ENCODE results near the gene CYBA. TPM values are rescaled to one million over a fixed set of nuclear protein-coding genes. Genes with fewer than 3 reads are reported as not detected.
A peak's percentile ranks its signal among the peaks of the same experiment; 100 is the strongest.

CYBA gene
- total RNA-seq, 4 donors from 2014 or later: 258 to 306 (median 291) TPM

DNA sequence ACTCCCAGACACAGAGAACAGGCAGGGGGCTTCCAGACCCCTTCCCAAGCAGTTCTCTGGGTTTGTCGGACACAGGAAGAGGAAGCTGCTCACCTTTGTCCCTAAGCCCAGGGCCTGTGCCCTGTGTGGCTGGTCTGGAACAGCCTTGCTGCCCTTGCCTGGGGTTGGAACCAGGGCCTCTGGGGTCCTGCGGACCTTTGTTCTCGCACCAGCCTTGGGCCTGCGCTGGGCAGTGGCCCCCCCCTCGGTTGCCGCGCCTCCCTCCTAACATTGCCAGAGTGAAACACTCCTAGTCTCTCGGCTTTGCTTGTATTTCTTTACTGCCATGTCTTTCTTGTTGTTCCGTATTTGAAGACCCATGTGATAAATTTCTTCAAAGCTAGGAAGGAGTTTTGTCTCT is 21.0 kb downstream of the CYBA start:
- in situ Hi-C loops (cut with MboI; ENCODE audit: low pct_ligation_motif_present in 1 of 4, low pct_unique_long_range_greater_than_20kb in 1 of 4, low sequenced_read_pairs in 3 of 4): no loop called here
- WGBS, 2 donors (ENCODE audit: low coverage in 1 of 2): 84% methylated on average over 9 of the region's 9 CpGs; no CpG with 5 or more reads in 1 of the 2 donors
- H3K4me1 ChIP-seq: peaks cover 4 to 13% (median 13%) of the 10 kb centered on the region in 4 donors
- TF ChIP-seq POLR2A (IDR thresholded peaks at IDR 0.05) (no peak), POLR2AphosphoS5 (IDR thresholded peaks at IDR 0.05) (no peak), EP300 (IDR thresholded peaks at IDR 0.05; ENCODE audit: low read depth) (no peak)
- TF ChIP-seq, protein P1, sequence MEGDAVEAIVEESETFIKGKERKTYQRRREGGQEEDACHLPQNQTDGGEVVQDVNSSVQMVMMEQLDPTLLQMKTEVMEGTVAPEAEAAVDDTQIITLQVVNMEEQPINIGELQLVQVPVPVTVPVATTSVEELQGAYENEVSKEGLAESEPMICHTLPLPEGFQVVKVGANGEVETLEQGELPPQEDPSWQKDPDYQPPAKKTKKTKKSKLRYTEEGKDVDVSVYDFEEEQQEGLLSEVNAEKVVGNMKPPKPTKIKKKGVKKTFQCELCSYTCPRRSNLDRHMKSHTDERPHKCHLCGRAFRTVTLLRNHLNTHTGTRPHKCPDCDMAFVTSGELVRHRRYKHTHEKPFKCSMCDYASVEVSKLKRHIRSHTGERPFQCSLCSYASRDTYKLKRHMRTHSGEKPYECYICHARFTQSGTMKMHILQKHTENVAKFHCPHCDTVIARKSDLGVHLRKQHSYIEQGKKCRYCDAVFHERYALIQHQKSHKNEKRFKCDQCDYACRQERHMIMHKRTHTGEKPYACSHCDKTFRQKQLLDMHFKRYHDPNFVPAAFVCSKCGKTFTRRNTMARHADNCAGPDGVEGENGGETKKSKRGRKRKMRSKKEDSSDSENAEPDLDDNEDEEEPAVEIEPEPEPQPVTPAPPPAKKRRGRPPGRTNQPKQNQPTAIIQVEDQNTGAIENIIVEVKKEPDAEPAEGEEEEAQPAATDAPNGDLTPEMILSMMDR (IDR thresholded peaks at IDR 0.05): no peak
- peaks cover 8% of the 10 kb centered on the region for H3K27me3 ChIP-seq
- H3K9me3 ChIP-seq: no peaks in the 10 kb centered on the region
- no peak for DNase-seq
- no peak overlapping the region for H3K4me3 ChIP-seq
- peaks cover 0 to 23% (median 7%) of the 10 kb centered on the region in 4 donors for H3K36me3 ChIP-seq
- H3K27ac ChIP-seq: no peak overlapping the region
- intact Hi-C loops (cut with DNase I; ENCODE audit: low total_unique reads): no loop called here

DNA sequence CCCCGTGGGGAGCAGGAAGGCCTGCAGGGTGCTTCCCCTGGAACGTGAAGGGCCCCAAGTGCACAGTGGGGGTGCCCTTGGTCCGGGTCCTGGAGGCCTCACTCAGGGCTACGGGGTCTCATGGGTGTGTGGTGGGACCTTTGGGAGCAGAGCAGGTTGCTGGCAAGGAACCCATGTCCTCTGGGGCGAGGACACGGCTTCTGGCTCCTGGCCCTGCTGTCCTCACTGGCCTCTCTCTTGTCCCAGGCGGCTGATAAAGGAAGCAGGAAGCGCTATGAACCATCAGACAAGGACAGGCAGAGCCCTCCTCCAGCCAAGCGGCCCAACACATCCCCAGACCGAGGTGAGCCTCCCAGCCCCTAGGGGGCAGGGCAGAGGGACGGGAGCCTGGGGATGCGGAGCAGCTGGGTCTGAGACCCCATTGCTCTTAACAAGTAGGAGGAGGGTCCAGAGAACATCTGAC is 22.3 kb downstream of the CYBA start:
- Histone ChIP-seq H3K4me3 (no peak overlapping the region), H3K36me3 (peaks cover 0 to 31% (median 13%) of the 10 kb centered on the region in 4 donors), H3K4me1 (peaks cover 0 to under 1% (median under 1%) of the 10 kb centered on the region in 4 donors), H3K27me3 (no peaks in the 10 kb centered on the region), H3K27ac (no peak overlapping the region), H3K9me3 (no peaks in the 10 kb centered on the region)
- WGBS, 2 donors (ENCODE audit: low coverage in 1 of 2): 64 to 72% methylated on average over 2 to 12 of the region's 12 CpGs
- TF ChIP-seq POLR2AphosphoS5 (IDR thresholded peaks at IDR 0.05): no peak
- TF ChIP-seq, protein P1 (IDR thresholded peaks at IDR 0.05): peak in 2 of 5 experiments; percentile 9 to 11
- intact Hi-C loops (cut with DNase I; ENCODE audit: low total_unique reads): no loop called here
- no peak for DNase-seq
- in situ Hi-C loops (cut with MboI; ENCODE audit: low pct_ligation_motif_present in 1 of 4, low pct_unique_long_range_greater_than_20kb in 1 of 4, low sequenced_read_pairs in 3 of 4): no loop called here

- Histone ChIP-seq H3K36me3 (peaks cover 0 to 38% (median 16%) of the 10 kb centered on the region in 4 donors), H3K4me3 (no peak overlapping the region), H3K27ac (no peak overlapping the region), H3K4me1 (no peaks in the 10 kb centered on the region), H3K27me3 (no peaks in the 10 kb centered on the region), H3K9me3 (no peaks in the 10 kb centered on the region)
- intact Hi-C loops (cut with DNase I; ENCODE audit: low total_unique reads) (no loop called here), in situ Hi-C loops (cut with MboI; ENCODE audit: low pct_ligation_motif_present in 1 of 4, low pct_unique_long_range_greater_than_20kb in 1 of 4, low sequenced_read_pairs in 3 of 4) (no loop called here)
- DNase-seq: no peak
- TF ChIP-seq POLR2A (IDR thresholded peaks at IDR 0.05) (no peak), EP300 (IDR thresholded peaks at IDR 0.05; ENCODE audit: low read depth) (no peak), POLR2AphosphoS5 (IDR thresholded peaks at IDR 0.05) (no peak)
- TF ChIP-seq, protein P1 (IDR thresholded peaks at IDR 0.05): no peak
- 94 to 95% methylated on average over 4 to 27 of the region's 27 CpGs for WGBS, 2 donors (ENCODE audit: low coverage in 1 of 2)
Measured at GRCh38 chr16:88627531-88628411, 23.1 kb downstream of the CYBA start.

GRCh38 chr16:88626646-88627045 is 24.2 kb downstream of the CYBA start:
- intact Hi-C loops (cut with DNase I; ENCODE audit: low total_unique reads) (no loop called here), in situ Hi-C loops (cut with MboI; ENCODE audit: low pct_ligation_motif_present in 1 of 4, low pct_unique_long_range_greater_than_20kb in 1 of 4, low sequenced_read_pairs in 3 of 4) (no loop called here)
- WGBS, 2 donors (ENCODE audit: low coverage in 1 of 2): 94 to 100% methylated on average over 1 to 9 of the region's 9 CpGs
- Histone ChIP-seq H3K9me3 (no peaks in the 10 kb centered on the region), H3K27me3 (no peaks in the 10 kb centered on the region), H3K4me1 (no peaks in the 10 kb centered on the region), H3K4me3 (no peak overlapping the region), H3K27ac (no peak overlapping the region), H3K36me3 (peaks cover 0 to 40% (median 20%) of the 10 kb centered on the region in 4 donors)
- no peak for DNase-seq
- TF ChIP-seq POLR2AphosphoS5 (IDR thresholded peaks at IDR 0.05): no peak
- TF ChIP-seq POLR2A (IDR thresholded peaks at IDR 0.05): no peak

Measured in transverse colon (tissue), 4 donors.